Hepatocyte (in vitro differentiated cells): Measurements from ENCODE around the gene CACNA1C. TPM values are rescaled to one million over a fixed set of nuclear protein-coding genes. Genes with fewer than 3 reads are reported as not detected.

Experiments
- DNase-seq: peaks from one replicate; pipeline ENCODE4 v3.0.0-alpha.2; 2016; ENCODE audit warnings: low spot score
- H2AFZ ChIP-seq: fragments of 200-600 bp; sonication (generic); 2 replicates; pipeline ENCODE4 v1.6.0; 2016; ENCODE audit warnings: antibody characterized with exemption, mild to moderate bottlenecking
- H3K27ac ChIP-seq: fragments of 200-600 bp; sonication (generic); 2 replicates; pipeline ENCODE4 v1.5.1; 2016; ENCODE audit warnings: mild to moderate bottlenecking
- H3K27me3 ChIP-seq: fragments of 200-600 bp; sonication (generic); 2 replicates; pipeline ENCODE4 v1.6.1; 2016
- H3K36me3 ChIP-seq: fragments of 200-600 bp; sonication (generic); replicated peaks from 2 replicates; pipeline ENCODE4 v1.5.1; 2016; ENCODE audit warnings: low read depth; ENCODE audit not compliant: insufficient read depth
- H3K4me1 ChIP-seq: fragments of 200-600 bp; sonication (generic); 2 replicates; pipeline ENCODE4 v1.5.1; 2016; ENCODE audit warnings: mild to moderate bottlenecking, moderate library complexity; ENCODE audit not compliant: insufficient read depth
- H3K4me2 ChIP-seq: fragments of 200-600 bp; sonication (generic); 2 replicates; pipeline ENCODE4 v1.6.0; 2016
- H3K4me3 ChIP-seq: fragments of 200-600 bp; sonication (generic); 2 replicates; pipeline ENCODE4 v1.5.1; 2016; ENCODE audit warnings: mild to moderate bottlenecking
- H3K79me2 ChIP-seq: fragments of 200-600 bp; sonication (generic); 2 replicates; pipeline ENCODE4 v1.6.0; 2017; ENCODE audit warnings: mild to moderate bottlenecking
- H3K9me2 ChIP-seq: fragments of 200-600 bp; sonication (generic); replicated peaks from 2 replicates; pipeline ENCODE4 v1.6.0; 2017; ENCODE audit warnings: mild to moderate bottlenecking; ENCODE audit not compliant: insufficient read depth
- H3K9me3 ChIP-seq: fragments of 200-600 bp; sonication (generic); 2 replicates; pipeline ENCODE4 v1.5.1; 2016; ENCODE audit warnings: low read depth, mild to moderate bottlenecking
- H4K20me1 ChIP-seq: fragments of 200-600 bp; sonication (generic); 2 replicates; pipeline ENCODE4 v1.6.0; 2016; ENCODE audit warnings: mild to moderate bottlenecking; ENCODE audit not compliant: insufficient read depth, poor library complexity, severe bottlenecking
- CTCF ChIP-seq: fragments of 200-600 bp; sonication (generic); IDR thresholded peaks from 2 replicates; pipeline ENCODE4 v1.5.1; 2016; ENCODE audit warnings: antibody characterized with exemption, mild to moderate bottlenecking; ENCODE audit not compliant: poor library complexity
- EZH2 ChIP-seq: fragments of 200-600 bp; sonication (generic); IDR thresholded peaks from 2 replicates; pipeline ENCODE4 v1.6.1; 2016; ENCODE audit warnings: antibody characterized with exemption, mild to moderate bottlenecking, borderline replicate concordance
- EZH2phosphoT487 ChIP-seq: fragments of 200-600 bp; sonication (generic); IDR thresholded peaks from one replicate; pipeline ENCODE4 v1.6.1; 2018; ENCODE audit warnings: antibody characterized with exemption, mild to moderate bottlenecking, low read depth, moderate library complexity; ENCODE audit not compliant: unreplicated experiment, severe bottlenecking
- WGBS: methylation state at CpG from one replicate; pipeline ENCODE4 v1.1.6; 2016; ENCODE audit warnings: low lambda C conversion rate; ENCODE audit errors: missing lambda C conversion rate; 5-methylcytosine and 5-hydroxymethylcytosine counted together
- polyA plus RNA-seq: library from polyadenylated mRNA; unstranded; fragments of >200 nt; fragmentation: Nextera tagmentation; extraction: Ambion mirVana; gene quantifications from 2 replicates; pipeline ENCODE4 v1.2.1, GENCODE V29; 2016
- total RNA-seq: library from RNA; depleted of rRNA; stranded (reverse); fragments of >200 nt; gene quantifications from 2 replicates; pipeline ENCODE4 v1.2.3, GENCODE V29; 2014

CACNA1C gene
- total and polyA plus RNA-seq, 2 experiments from 2014 or later = 3.2 to 4.0 TPM

GRCh38 chr12:2306012-2306411 lies 253.2 kb downstream of the CACNA1C start:
- Histone ChIP-seq H2AFZ (no peak overlapping the region), H3K4me2 (no peak overlapping the region), H3K79me2 (no peaks in the 10 kb centered on the region), H3K27ac (no peak overlapping the region), H4K20me1 (no peaks in the 10 kb centered on the region), H3K27me3 (no peaks in the 10 kb centered on the region), H3K4me1 (peaks cover 22% of the 10 kb centered on the region), H3K9me3 (no peaks in the 10 kb centered on the region), H3K9me2 (no peaks in the 10 kb centered on the region), H3K36me3 (no peaks in the 10 kb centered on the region), H3K4me3 (no peak overlapping the region)
- WGBS = 55% methylated on average over 3 of the region's 3 CpGs
- DNase-seq = no peak
- TF ChIP-seq EZH2phosphoT487 = no peak
- TF ChIP-seq EZH2 = no peak
- TF ChIP-seq CTCF = no peak

DNA sequence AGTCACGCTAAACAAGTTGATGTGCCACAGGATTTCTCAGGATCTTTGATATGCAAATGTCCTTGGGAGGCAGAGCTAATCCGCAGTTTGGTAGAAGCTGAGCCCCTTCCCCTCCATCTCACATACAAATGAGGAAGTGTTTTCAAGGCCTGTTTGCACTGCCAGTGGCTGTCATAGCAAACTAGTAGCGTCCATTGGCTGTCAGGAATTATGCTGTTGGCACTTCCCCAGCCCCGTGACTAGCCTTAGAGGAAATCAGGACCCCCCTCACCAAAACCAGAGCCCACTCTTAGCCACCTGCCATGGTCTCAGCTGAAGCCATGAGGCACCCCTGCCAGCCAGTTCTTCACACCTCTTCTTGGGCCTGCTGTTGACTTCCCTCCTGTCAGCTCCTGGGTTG lies 253.9 kb downstream of the CACNA1C start:
- H3K27ac ChIP-seq = no peak overlapping the region
- H3K4me2 ChIP-seq = no peak overlapping the region
- no peak overlapping the region for H2AFZ ChIP-seq
- no peaks in the 10 kb centered on the region for H3K36me3 ChIP-seq
- H3K9me2 ChIP-seq = no peaks in the 10 kb centered on the region
- H3K79me2 ChIP-seq = no peaks in the 10 kb centered on the region
- H3K4me1 ChIP-seq = peaks cover 22% of the 10 kb centered on the region
- TF ChIP-seq CTCF (no peak), EZH2phosphoT487 (no peak), EZH2 (no peak)
- no peak for DNase-seq
- WGBS = 73% methylated on average over 4 of the region's 4 CpGs
- H4K20me1 ChIP-seq = no peaks in the 10 kb centered on the region
- H3K27me3 ChIP-seq = no peaks in the 10 kb centered on the region
- no peak overlapping the region for H3K4me3 ChIP-seq
- H3K9me3 ChIP-seq = no peaks in the 10 kb centered on the region

DNA sequence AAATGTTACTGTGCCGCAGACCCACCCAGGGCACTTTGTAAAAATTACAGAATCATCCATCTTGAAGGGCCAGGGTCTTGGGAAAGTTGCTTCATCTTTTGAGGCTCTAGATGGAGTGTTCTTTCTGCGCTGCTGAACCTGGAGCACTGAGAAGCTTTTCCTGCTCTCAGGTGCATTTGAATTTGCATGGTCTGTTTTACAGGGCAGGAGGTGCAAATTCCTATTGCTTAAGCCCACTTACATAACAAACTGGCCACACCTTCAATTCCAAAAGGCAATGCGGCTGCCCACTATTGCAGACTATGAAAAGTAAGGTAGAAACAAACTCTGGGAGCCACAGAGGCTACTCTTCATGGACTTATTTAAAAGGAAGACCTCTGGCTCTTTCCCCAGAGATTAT lies 254.8 kb downstream of the CACNA1C start:
- Histone ChIP-seq H3K9me2 (no peaks in the 10 kb centered on the region), H3K79me2 (no peaks in the 10 kb centered on the region), H3K4me3 (no peak overlapping the region), H3K4me1 (peaks cover 22% of the 10 kb centered on the region), H4K20me1 (no peaks in the 10 kb centered on the region), H2AFZ (no peak overlapping the region), H3K4me2 (no peak overlapping the region), H3K9me3 (no peaks in the 10 kb centered on the region), H3K36me3 (no peaks in the 10 kb centered on the region), H3K27ac (no peak overlapping the region), H3K27me3 (no peaks in the 10 kb centered on the region)
- WGBS = 89% methylated on average over 3 of the region's 3 CpGs
- no peak for TF ChIP-seq EZH2
- no peak for TF ChIP-seq CTCF
- no peak for TF ChIP-seq EZH2phosphoT487
- no peak for DNase-seq

- H3K27ac ChIP-seq = no peak overlapping the region
- H3K9me3 ChIP-seq = no peaks in the 10 kb centered on the region
- no peak for TF ChIP-seq CTCF
- TF ChIP-seq EZH2 = no peak
- TF ChIP-seq EZH2phosphoT487 = no peak
- peaks cover 17% of the 10 kb centered on the region for H3K4me1 ChIP-seq
- WGBS = 75% methylated on average over 5 of the region's 5 CpGs
- DNase-seq = no peak
- no peaks in the 10 kb centered on the region for H3K79me2 ChIP-seq
- H3K9me2 ChIP-seq = no peaks in the 10 kb centered on the region
- no peaks in the 10 kb centered on the region for H4K20me1 ChIP-seq
- H3K36me3 ChIP-seq = no peaks in the 10 kb centered on the region
- no peak overlapping the region for H2AFZ ChIP-seq
- no peak overlapping the region for H3K4me2 ChIP-seq
- H3K27me3 ChIP-seq = no peaks in the 10 kb centered on the region
- H3K4me3 ChIP-seq = no peak overlapping the region
Observed at GRCh38 chr12:2309647-2310046, 256.9 kb downstream of the CACNA1C start.
